ENCODE measurements around the gene HOXB9. TPM values are rescaled to one million over a fixed set of nuclear protein-coding genes. Genes with fewer than 3 reads are reported as not detected.

The HOXB9 gene
- total and polyA plus RNA-seq, 2 donors (not counting 1 experiment from before 2014, with no cell fraction given) = not detected

- no peak overlapping the region for H2AFZ ChIP-seq (ENCODE audit: low read length)
- H3K4me1 ChIP-seq (ENCODE audit: control insufficient read depth, extremely low read depth, insufficient read depth, low read length) = peaks cover 4% of the 10 kb centered on the region
- H3K36me3 ChIP-seq (ENCODE audit: control insufficient read depth, insufficient read depth, low read length) = no peaks in the 10 kb centered on the region
- no peak overlapping the region for H3K9ac ChIP-seq (ENCODE audit: insufficient read depth, low read length)
- H3K27ac ChIP-seq (ENCODE audit: insufficient read depth, low read length) = no peak overlapping the region
- H3K4me2 ChIP-seq (ENCODE audit: extremely low read depth, insufficient read depth, low read length) = no peak overlapping the region
- no peak overlapping the region for H3K4me3 ChIP-seq (replicated peaks in 1 of 4; ENCODE audit: control extremely low read depth in 1 of 4, insufficient read depth in 1 of 4, low read depth in 3 of 4, low read length in 4 of 4)
- H4K20me1 ChIP-seq (ENCODE audit: control insufficient read depth, extremely low read depth, insufficient read depth, low read length) = peaks cover 2% of the 10 kb centered on the region
- no peaks in the 10 kb centered on the region for H3K79me2 ChIP-seq (ENCODE audit: control insufficient read depth, insufficient read depth, low read length)
- TF ChIP-seq CTCF (conservative IDR thresholded peaks at IDR 0.05 in 1 of 2, IDR thresholded peaks at IDR 0.05 in 1 of 2; ENCODE audit: low read depth in 1 of 2, low read length in 2 of 2) (no peak), EZH2 (IDR thresholded peaks at IDR 0.05; ENCODE audit: low read length, missing control alignments) (no peak)
- no peak for DNase-seq (ENCODE audit: low read depth in 2 of 2)
- H3K9me3 ChIP-seq (ENCODE audit: control insufficient read depth, insufficient read depth, low read depth, low read length) = no peaks in the 10 kb centered on the region
- peaks cover 93% of the 10 kb centered on the region for H3K27me3 ChIP-seq (ENCODE audit: control insufficient read depth, insufficient read depth, low read length)
These were observed 3.3 kb downstream of the HOXB9 start for GRCh38 chr17:48622857-48623256.

GRCh38 chr17:48621410-48622392 is 4.5 kb downstream of the HOXB9 start:
- H3K27me3 ChIP-seq (ENCODE audit: control insufficient read depth, insufficient read depth, low read length) = peaks cover 93% of the 10 kb centered on the region
- H3K4me3 ChIP-seq (replicated peaks in 1 of 4; ENCODE audit: control extremely low read depth in 1 of 4, insufficient read depth in 1 of 4, low read depth in 3 of 4, low read length in 4 of 4) = no peak overlapping the region
- H3K79me2 ChIP-seq (ENCODE audit: control insufficient read depth, insufficient read depth, low read length) = no peaks in the 10 kb centered on the region
- no peak overlapping the region for H2AFZ ChIP-seq (ENCODE audit: low read length)
- no peaks in the 10 kb centered on the region for H3K36me3 ChIP-seq (ENCODE audit: control insufficient read depth, insufficient read depth, low read length)
- H3K27ac ChIP-seq (ENCODE audit: insufficient read depth, low read length) = no peak overlapping the region
- H3K4me1 ChIP-seq (ENCODE audit: control insufficient read depth, extremely low read depth, insufficient read depth, low read length) = peaks cover 4% of the 10 kb centered on the region
- TF ChIP-seq EZH2 (IDR thresholded peaks at IDR 0.05; ENCODE audit: low read length, missing control alignments) = peak; percentile 91
- TF ChIP-seq CTCF (conservative IDR thresholded peaks at IDR 0.05 in 1 of 2, IDR thresholded peaks at IDR 0.05 in 1 of 2; ENCODE audit: low read depth in 1 of 2, low read length in 2 of 2) = no peak
- no peak for DNase-seq (ENCODE audit: low read depth in 2 of 2)
- H3K9ac ChIP-seq (ENCODE audit: insufficient read depth, low read length) = no peak overlapping the region
- no peak overlapping the region for H3K4me2 ChIP-seq (ENCODE audit: extremely low read depth, insufficient read depth, low read length)
- no peaks in the 10 kb centered on the region for H3K9me3 ChIP-seq (ENCODE audit: control insufficient read depth, insufficient read depth, low read depth, low read length)
- H4K20me1 ChIP-seq (ENCODE audit: control insufficient read depth, extremely low read depth, insufficient read depth, low read length) = peaks cover 2% of the 10 kb centered on the region

GRCh38 chr17:48620461-48621139 is 5.6 kb downstream of the HOXB9 start:
- Histone ChIP-seq H3K4me1 (ENCODE audit: control insufficient read depth, extremely low read depth, insufficient read depth, low read length) (peaks cover 4% of the 10 kb centered on the region), H3K4me2 (ENCODE audit: extremely low read depth, insufficient read depth, low read length) (no peak overlapping the region), H3K9ac (ENCODE audit: insufficient read depth, low read length) (no peak overlapping the region), H3K36me3 (ENCODE audit: control insufficient read depth, insufficient read depth, low read length) (no peaks in the 10 kb centered on the region), H3K9me3 (ENCODE audit: control insufficient read depth, insufficient read depth, low read depth, low read length) (no peaks in the 10 kb centered on the region), H3K4me3 (replicated peaks in 1 of 4; ENCODE audit: control extremely low read depth in 1 of 4, insufficient read depth in 1 of 4, low read depth in 3 of 4, low read length in 4 of 4) (no peak overlapping the region), H3K27me3 (ENCODE audit: control insufficient read depth, insufficient read depth, low read length) (peaks cover 95% of the 10 kb centered on the region), H2AFZ (ENCODE audit: low read length) (no peak overlapping the region), H4K20me1 (ENCODE audit: control insufficient read depth, extremely low read depth, insufficient read depth, low read length) (peaks cover 2% of the 10 kb centered on the region), H3K27ac (ENCODE audit: insufficient read depth, low read length) (no peak overlapping the region), H3K79me2 (ENCODE audit: control insufficient read depth, insufficient read depth, low read length) (no peaks in the 10 kb centered on the region)
- DNase-seq (ENCODE audit: low read depth in 2 of 2) = no peak
- no peak for TF ChIP-seq CTCF (conservative IDR thresholded peaks at IDR 0.05 in 1 of 2, IDR thresholded peaks at IDR 0.05 in 1 of 2; ENCODE audit: low read depth in 1 of 2, low read length in 2 of 2)
- TF ChIP-seq EZH2 (IDR thresholded peaks at IDR 0.05; ENCODE audit: low read length, missing control alignments) = no peak

All from fibroblast of lung (primary cell).